Measurements from ENCODE around the gene DHX34. TPM values are rescaled to one million over a fixed set of nuclear protein-coding genes. Genes with fewer than 3 reads are reported as not detected.

The DHX34 gene
- total RNA-seq, 2 donors from 2014 or later: 5.1 to 8.2 TPM

DNA sequence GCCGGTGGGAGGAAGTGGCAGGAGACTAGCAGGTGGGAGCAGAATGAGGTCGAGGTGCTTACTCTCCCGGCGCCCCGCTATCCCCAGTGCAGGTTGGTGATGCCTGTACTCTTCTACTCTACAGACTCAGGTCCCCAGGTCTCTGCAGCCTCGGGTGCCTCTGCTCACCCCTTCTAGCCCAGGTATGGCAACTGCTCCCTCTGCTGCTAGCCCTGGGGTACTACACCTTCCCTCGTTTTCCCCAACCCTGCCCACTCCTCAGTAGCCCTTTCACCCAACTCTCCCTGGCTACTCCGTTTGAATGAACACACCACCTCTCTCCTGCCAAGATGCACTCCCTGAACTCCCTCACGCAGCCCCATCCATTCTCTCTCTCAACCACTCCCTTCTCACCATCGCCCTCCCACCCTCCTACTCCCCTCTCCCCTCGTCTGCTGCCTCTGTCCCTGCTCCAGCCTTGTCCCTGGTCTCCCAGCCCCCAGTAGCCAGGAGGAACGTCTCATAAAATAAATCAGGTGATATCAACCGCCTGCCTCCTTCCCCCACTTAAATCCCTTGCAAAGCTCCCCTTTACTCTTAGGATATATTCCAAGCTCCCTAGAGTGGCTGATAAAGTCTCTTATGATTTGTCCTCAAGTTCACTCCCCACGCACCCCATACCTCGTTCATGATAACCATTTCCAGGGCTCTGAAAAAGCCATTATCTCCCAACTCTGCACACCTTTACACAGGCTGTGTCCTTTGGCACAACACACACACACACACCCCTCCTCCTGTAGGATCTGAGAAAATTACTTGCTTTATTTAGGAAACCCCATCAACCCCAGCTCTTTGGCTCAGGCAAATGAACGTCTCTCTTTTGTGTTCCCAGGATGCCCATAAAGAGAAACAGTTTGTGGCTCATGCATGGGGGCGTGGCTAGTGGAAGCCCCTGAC, 78.4 kb downstream of the DHX34 start:
- peak overlapping the region in 1 of 2 donors; percentile 13 for H3K27ac ChIP-seq
- H3K4me1 ChIP-seq: peaks cover 0 to 30% of the 10 kb centered on the region in 2 donors
- no peaks in the 10 kb centered on the region for H3K36me3 ChIP-seq
- H3K9me3 ChIP-seq: no peaks in the 10 kb centered on the region
- DNase-seq (ENCODE audit: low spot score): peak; percentile 59
- peak overlapping the region in 1 of 2 donors; percentile 12 for H3K4me3 ChIP-seq
- H3K27me3 ChIP-seq: peaks cover 16 to 27% of the 10 kb centered on the region in 2 donors
- TF ChIP-seq, protein P1, sequence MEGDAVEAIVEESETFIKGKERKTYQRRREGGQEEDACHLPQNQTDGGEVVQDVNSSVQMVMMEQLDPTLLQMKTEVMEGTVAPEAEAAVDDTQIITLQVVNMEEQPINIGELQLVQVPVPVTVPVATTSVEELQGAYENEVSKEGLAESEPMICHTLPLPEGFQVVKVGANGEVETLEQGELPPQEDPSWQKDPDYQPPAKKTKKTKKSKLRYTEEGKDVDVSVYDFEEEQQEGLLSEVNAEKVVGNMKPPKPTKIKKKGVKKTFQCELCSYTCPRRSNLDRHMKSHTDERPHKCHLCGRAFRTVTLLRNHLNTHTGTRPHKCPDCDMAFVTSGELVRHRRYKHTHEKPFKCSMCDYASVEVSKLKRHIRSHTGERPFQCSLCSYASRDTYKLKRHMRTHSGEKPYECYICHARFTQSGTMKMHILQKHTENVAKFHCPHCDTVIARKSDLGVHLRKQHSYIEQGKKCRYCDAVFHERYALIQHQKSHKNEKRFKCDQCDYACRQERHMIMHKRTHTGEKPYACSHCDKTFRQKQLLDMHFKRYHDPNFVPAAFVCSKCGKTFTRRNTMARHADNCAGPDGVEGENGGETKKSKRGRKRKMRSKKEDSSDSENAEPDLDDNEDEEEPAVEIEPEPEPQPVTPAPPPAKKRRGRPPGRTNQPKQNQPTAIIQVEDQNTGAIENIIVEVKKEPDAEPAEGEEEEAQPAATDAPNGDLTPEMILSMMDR (IDR thresholded peaks at IDR 0.05): peak; percentile 88 to 89

DNA sequence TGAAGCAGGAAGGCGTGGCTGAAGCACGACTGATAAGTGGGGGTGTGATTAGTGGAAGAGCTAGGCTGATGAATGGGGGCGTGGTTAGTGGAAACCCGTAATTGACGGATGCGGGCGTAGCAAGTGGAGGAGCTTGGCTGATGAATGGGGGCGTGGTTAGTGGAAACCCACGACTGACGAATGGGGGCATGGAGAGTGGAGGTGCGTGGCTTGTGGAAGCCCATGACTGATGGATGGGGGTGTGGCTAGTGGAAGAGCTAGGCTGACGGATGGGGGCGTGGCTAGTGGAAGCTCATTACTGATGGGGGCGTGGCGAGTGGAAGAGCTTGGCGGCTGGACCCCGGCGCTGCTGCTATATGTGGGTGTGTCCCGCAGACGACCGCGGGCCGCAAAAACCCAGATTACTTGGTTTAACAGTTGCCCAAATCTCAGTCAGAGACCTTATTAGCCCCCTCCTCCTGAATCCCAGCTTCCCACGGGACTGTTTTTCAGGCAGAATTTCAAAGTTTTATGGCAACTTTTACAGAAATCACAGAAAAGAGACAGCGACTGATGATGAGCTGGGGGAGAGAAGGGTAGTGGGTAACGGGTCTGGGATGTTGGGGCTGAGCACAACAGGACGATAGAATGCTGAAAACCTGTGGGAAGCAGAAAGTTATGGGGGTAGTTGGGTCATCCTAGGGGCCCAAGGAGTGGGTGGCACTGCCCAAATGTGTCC, 79.2 kb downstream of the DHX34 start:
- Histone ChIP-seq H3K27me3 (peaks cover 16 to 27% of the 10 kb centered on the region in 2 donors), H3K9me3 (no peaks in the 10 kb centered on the region), H3K36me3 (no peaks in the 10 kb centered on the region), H3K27ac (peak overlapping the region in 1 of 2 donors; percentile 13), H3K4me1 (peaks cover 0 to 30% of the 10 kb centered on the region in 2 donors), H3K4me3 (peak overlapping the region in 1 of 2 donors; percentile 12)
- TF ChIP-seq, protein P1 (IDR thresholded peaks at IDR 0.05): no peak
- peak; percentile 86 for DNase-seq (ENCODE audit: low spot score)

- TF ChIP-seq, protein P1 (IDR thresholded peaks at IDR 0.05): no peak
- Histone ChIP-seq H3K4me1 (peaks cover 0 to 30% of the 10 kb centered on the region in 2 donors), H3K27me3 (peaks cover 16 to 27% of the 10 kb centered on the region in 2 donors), H3K27ac (no peak overlapping the region), H3K9me3 (no peaks in the 10 kb centered on the region), H3K4me3 (no peak overlapping the region), H3K36me3 (no peaks in the 10 kb centered on the region)
- no peak for DNase-seq (ENCODE audit: low spot score)
These were observed 80.2 kb downstream of the DHX34 start for GRCh38 chr19:47429140-47429793.

GRCh38 chr19:47430041-47430802, 81.1 kb downstream of the DHX34 start:
- DNase-seq (ENCODE audit: low spot score): no peak
- TF ChIP-seq, protein P1 (IDR thresholded peaks at IDR 0.05): peak in 1 of 2 donors; percentile 48
- H3K9me3 ChIP-seq: no peaks in the 10 kb centered on the region
- H3K4me1 ChIP-seq: peaks cover 0 to 30% of the 10 kb centered on the region in 2 donors
- peaks cover 16 to 27% of the 10 kb centered on the region in 2 donors for H3K27me3 ChIP-seq
- no peaks in the 10 kb centered on the region for H3K36me3 ChIP-seq
- peak overlapping the region in 1 of 2 donors; percentile 30 for H3K4me3 ChIP-seq
- no peak overlapping the region for H3K27ac ChIP-seq

DNA sequence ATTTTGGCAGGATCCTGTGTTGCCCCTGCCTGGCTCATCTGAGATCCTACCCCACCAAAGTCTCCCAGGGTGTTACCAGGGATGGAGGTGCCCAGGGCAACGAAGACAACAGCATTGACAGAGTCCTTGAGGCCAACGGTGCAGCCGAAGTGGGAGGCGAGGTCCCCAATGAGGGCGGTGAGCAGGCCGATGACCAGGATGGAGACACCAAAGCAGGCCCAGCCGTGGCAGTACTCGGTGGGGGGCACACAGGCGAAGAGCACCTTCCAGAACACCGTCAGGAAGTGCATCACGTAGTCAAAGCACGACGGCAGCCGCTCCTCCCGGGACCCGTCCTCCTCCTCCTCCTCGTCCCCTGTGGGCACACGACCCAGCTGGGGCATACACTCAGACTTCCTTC, 83.0 kb downstream of the DHX34 start:
- Histone ChIP-seq H3K9me3 (no peaks in the 10 kb centered on the region), H3K4me3 (no peak overlapping the region), H3K4me1 (peaks cover 0 to 30% of the 10 kb centered on the region in 2 donors), H3K36me3 (no peaks in the 10 kb centered on the region), H3K27me3 (peaks cover 16 to 27% of the 10 kb centered on the region in 2 donors), H3K27ac (no peak overlapping the region)
- no peak for DNase-seq (ENCODE audit: low spot score)
- TF ChIP-seq, protein P1 (IDR thresholded peaks at IDR 0.05): no peak

Data from right atrium auricular region (tissue), 2 donors.